OCI-LY7 (cell line): ENCODE measurements around the gene DNAJC27.

Experiments
- CTCF ChIP-seq: fragments of 200-600 bp; sonication (generic); conservative IDR thresholded peaks from 2 replicates; pipeline ENCODE4 v1.5.1; 2014; ENCODE audit warnings: mild to moderate bottlenecking, antibody characterized with exemption, low read length, moderate library complexity, mixed read lengths
- EZH2phosphoT487 ChIP-seq: fragments of 200-600 bp; sonication (generic); IDR thresholded peaks from 2 replicates; pipeline ENCODE4 v1.6.1; 2018; ENCODE audit warnings: low read depth, borderline replicate concordance, mild to moderate bottlenecking, mixed run types, antibody characterized with exemption, low read length, moderate library complexity, mixed read lengths

GRCh38 chr2:24957221-24957620 is 14.5 kb downstream of the DNAJC27 start:
- TF ChIP-seq CTCF: no peak
- no peak for TF ChIP-seq EZH2phosphoT487
